DMS114 treated with DMSO at 0.1 percent for 48 hours (cell line): ENCODE results near the gene IRAK1.
"Not testable (repeated sequence)": the region's sequence is repeated elsewhere in the genome, so short reads cannot be mapped to it uniquely, and the experiment has no call there.

ENCODE experiments used
- DNase-seq: peaks from one replicate; lab custom pipeline; 2025; ENCODE audit not compliant: unreplicated experiment; lab: John Stamatoyannopoulos, UW

The IRAK1 gene

DNA sequence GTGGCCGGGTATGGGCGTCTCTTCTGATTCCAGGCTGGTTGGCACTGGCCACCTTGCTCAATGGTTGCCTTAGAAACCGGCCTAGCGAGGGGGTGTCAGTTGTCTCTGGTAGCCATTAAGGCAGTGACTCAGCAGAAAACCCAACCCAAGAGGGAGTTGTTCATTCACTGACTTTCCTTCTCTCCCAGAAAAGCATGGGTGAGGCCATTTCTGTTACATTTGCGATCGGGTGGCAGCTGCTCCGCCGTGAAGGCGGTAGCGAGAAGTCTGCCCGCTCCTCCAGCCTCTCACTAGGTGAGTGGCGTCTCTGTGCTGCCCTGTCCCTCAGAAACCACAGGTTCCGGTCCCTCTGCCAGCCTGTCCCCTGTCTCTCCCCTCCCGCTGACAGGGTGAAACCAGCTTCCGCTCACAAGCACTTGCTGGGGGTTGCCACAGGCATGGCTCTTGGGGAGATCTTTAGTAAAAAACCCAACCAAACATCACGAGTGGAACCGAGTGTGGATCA is 17.4 kb downstream of the IRAK1 start:
- DNase-seq = no peak

DNA sequence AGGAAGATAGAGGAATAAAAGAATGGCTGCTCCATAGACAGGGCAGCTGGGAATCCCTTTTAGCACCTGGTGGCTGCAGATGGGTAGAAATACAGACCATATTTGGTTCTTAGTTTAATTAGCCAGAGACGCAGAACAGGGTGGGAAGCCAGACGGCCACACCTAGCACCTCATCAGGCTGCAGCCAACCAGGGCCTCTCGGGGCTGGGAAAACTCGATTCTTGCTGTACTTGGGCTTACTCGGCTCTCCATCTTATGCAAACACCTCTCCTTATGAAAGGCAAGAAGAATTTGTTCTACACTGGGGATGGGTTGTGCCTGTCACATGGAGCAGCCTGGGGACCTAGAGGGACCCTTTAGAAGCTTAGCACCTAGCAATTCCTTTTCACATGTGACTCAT is 19.7 kb downstream of the IRAK1 start:
- DNase-seq = no peak

DNA sequence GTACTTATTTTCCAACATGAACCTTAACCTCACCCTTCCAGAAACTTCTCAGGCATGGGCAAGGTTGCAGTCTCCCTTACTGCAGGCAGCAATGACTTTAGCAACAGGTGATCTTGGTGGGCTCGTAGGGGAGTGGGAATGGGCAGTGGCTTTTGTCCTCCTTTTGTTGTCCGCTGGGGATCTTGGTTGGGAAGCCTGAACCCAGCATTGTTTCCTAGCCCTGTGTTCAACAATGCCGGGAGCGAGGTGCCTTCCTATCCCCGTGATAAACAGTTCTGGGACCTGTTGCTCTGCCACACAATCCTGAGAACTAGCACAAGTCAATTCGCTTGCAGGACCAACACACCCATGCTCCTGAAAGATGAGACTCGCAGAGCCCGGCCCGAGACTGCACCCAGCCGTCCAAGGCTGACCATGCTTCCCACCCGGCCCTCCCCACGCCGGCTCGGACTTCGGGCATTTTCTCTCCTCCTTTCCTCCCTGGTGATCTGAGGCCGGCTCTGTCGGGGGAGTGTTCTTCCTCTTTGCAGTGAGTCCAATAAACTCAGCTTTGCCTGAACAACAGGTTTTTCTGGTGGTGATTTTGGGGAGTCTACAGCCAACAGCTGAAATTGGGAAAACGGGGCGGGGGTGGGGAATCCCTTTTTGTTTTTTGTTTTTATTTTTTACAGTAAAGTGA is 20.2 kb downstream of the IRAK1 start:
- DNase-seq = no peak

DNA sequence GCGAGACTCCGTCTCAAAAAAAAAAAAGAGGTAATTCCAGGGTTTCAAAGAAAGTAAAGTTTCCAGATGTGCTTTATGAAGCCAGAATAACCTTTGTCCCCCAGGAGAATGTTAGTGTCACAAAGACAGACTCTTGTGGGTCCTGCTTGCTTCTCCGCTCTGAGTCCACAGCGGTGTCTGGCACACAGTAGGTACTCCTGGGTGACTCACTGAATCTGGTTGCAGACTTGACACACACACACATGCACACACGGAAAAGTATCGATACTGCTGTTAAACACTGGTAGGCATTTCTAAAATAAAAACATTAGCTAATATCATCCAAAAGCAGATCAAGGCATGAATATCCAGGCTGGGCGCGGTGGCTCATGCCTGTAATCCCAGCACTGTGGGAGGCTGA is 24.2 kb downstream of the IRAK1 start:
- DNase-seq = no peak

DNA sequence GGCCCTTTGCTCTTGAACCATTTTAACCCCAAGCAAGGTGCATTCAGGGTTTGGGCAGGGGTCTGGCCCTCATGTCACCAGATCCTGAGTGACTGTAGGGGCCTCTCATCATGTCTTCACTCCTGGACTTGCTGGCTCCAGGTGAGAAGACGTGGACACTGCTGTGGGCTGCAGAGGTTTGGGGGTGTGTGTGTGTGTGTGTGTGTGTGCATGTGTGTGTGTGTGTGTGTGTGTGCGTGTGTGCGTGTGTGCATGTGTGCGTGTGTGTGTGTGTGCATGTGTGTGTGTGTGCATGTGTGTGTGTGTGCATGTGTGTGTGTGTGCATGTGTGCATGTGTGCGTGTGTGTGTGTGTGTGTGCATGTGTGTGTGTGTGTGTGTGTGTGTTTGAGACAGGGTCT is 25.3 kb downstream of the IRAK1 start:
- DNase-seq = not testable (repeated sequence)

DNA sequence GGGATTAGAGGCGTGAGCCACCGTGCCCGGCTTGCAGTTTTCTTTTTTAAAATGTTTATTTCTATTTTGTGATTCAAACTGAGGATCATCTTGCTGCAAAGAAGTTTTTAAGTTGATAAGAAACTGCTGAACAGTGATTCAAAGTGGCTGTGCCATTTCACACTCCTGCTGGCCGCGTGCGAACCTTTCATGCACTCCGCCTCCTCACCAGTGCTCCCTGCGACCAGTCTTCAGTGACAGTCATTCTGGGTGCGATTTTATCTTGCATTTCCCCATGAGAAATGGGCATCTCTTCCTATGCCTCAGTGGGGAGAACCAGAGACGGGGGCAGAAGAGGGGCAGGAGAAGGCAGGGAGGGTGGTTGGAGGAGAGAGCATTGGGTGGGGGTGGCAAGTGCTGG is 25.7 kb downstream of the IRAK1 start:
- no peak for DNase-seq

DNA sequence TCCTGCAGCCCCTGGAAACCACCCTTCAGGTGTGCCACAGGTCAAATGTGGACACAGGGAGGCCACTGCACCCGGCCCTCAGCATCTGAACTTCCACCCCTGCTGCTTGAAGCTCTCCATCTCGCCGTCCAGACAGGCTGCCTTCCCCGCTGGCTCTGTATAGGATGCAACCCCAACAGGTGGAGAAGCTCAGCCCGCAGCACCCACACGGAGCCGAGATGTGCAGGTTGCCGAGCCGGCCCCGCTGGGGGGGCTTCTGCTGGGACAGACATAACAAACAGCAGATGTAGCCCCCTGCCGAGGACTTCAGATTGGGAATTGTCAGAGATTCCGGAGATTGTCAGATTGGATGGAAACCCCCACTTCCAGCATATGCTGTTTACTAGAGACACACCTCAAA is 26.6 kb downstream of the IRAK1 start:
- no peak for DNase-seq

DNA sequence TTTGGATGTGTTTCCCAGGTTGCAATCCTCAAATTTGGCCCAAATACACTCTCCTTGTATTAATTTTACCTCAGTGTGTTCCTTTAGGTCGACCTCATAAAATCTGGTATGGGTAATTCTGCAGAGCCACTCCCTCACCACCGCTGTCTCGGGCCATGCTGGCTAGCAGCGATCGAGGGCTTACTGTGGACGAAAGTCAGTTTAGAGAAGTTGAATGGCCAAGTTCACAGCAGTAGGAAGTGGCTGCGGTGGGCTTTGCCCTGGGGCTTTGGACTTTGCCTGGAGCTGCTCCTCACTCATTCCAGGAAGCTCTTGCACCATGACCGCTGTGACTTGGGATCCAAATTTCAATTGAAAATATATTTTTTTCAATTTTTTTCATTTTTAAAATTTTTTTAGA is 27.5 kb downstream of the IRAK1 start:
- DNase-seq = no peak

DNA sequence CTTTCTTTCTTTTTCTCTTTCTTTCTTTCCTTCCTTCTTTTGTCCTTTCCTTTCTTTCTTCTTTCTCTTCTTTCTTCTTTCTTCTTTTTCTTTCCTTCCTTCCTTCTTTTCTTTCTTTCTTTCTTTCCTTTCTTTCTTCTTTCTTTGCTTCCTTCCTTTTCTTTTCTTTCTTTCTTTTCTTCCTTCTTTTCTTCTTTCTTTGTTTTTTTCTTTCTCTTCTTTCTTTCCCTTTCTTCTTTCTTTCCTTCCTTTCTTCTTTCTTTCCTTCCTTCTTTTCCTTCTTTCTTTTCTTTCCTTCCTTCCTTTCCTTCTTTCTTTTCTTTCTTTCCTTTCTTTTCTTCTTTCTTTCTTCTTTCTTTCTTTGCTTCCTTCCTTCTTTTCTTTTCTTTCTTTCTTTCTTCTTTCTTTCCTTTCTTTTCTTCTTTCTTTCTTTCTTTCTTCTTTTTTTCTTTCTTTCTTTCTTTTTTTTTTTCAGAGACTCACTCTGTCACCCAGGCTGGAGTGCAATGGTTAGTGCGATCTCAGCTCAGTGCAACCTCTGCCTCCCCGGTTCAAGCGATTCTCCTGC is 28.6 kb downstream of the IRAK1 start:
- no peak for DNase-seq

DNA sequence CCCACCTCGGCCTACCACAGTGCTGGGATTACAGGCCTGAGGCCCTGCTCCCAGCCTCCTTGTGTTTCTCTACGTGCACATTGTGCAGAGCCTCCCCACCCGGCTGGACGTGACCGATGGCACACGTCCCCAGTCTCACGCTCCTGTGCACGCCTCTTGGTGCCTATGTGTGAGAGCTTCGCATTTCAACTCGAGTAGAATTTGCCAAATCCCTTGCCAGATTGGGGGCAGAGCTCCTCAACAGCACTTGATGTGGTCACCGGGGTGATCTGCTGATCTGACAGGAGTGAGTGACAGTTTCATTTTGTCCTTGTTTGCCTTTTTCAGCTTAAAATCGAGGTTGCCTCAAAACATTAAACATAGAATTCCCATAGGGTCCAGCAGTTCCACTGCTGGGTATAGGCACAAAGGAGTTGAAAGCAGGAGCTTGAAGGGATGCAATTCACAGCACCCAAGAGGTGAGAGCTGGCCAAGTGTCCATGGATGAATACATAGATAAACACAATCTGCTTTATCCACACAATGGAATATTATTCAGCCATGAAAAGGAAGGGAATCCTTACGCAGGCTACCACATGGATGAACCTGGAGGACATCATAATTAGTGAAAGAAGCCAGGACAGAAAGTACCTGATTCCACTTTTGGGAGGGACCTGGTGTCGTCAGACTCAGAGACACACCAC is 29.6 kb downstream of the IRAK1 start:
- DNase-seq = no peak

DNA sequence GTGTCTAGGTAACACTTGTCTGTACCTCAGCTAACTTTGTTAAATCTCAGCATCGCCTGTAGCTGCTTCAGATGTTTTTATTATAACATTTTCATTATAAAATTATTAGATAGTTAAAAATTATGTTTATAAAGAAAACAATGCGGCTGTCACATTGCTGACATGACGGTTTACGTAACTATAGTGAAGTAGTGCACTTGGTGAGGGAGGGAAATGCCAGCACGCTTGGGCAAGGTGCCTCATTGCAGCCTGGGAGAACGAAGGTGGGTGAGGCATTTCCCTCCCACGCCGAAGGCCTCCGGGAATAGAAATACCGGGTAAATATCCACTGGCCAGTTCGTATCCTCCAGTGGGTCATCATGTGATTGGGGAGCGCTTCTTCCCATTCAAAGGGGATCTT is 31.2 kb downstream of the IRAK1 start:
- DNase-seq = no peak

DNA sequence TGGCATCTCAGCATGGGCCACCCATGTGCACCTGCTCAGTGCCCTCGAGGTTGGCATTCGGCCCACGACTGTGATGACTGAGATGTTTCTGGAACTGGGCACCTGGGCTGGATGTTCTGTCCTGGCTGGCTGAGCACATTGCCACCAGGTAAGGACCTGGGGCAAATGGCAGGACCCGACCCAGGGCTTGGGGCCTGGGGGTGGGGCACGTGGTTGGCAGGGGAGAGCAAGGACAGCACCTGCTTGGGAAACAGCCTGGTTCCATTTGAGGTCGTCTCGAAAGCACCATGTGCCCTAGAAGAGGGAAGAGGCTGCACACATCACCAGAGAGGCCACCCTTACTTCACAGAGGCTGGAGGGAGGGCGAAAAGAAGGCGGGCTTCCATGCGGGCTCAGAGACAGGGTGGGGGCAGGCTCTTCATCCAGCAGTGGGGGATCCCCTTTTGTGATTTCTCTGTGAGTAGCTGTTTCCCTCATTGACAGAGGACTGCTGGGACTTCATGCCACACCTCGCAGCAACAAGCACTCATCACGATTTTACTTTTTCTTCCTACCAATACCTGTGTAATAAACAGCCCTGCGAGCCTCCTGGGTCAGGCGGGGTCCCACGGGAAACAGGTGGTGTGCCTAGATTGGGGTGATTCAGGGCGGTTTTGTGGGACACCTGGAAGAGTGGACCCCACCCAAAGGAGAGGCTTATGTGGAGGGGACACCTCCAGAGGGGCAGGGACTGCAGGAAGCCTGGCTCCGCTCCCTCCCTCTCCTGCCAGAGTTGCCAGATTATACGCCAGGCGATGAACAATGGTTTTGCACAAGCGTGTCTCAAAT is 35.1 kb downstream of the IRAK1 start:
- DNase-seq = no peak

DNA sequence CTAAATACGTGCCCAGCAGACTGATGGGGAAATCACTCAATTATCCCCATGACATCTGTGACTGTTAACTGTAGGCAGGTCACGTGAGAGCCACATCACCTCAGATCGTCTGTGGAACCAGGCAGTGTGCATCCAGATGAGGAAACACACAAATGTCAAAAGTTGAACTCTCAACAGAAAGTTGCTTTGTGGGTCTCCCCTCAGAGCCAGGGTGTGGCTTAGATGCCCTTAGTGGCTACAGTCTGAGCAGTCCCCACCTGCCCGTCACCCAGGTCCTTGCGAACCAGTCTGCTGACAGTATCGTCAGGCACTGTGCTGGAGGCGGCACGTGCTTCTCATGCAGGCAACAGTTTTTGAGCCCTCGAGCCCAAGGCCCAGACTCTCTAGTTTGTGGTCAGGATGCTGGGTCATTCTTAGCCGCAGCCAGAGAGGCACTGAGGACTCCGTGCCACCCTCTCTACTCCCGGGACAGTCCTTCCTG is 36.3 kb downstream of the IRAK1 start:
- no peak for DNase-seq

DNA sequence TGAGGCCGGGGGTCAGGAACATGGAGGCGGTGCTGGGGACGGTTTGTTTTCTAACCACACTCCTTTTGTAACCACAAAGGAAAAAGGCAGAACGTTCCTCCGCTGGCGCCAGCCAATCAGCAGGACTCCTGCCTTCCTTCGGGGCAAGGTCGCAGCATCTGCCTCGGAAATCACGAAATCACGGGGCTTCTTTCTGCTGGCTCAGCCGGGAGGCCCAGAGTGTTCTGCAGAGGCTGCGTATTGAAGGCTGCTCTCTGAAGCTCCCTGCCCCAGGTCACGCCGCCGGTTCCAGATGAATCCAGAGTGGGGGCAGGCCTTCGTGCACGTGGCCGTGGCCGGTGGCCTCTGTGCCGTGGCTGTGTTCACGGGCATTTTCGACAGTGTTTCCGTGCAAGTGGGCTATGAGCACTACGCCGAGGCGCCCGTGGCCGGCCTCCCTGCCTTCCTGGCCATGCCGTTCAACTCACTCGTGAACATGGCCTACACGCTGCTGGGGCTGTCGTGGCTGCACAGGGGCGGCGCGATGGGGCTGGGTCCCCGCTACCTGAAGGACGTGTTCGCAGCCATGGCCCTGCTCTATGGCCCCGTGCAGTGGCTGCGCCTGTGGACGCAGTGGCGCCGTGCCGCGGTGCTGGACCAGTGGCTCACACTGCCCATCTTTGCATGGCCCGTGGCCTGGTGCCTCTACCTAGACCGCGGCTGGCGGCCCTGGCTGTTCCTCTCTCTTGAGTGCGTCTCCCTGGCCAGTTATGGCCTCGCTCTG is 37.8 kb downstream of the IRAK1 start:
- no peak for DNase-seq

DNA sequence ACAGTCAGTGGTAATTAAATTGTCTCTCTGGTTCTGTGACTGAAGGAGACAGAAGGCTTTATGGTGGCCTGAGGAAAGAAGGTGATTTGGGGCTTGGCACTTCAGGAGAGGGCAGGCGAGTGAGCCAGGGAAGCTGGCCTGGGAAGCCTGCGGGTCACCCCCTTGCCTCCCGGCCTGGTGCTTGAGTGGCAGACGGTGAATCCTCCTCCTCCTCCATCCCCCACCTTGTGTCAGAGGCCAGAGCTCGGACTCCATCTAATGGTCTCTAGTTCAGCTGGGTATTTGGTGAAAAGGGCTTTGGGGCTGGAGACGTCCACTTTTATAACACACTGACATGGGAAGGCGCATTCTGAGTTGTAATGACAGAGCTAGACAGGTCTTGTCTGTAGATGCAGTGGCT is 38.5 kb downstream of the IRAK1 start:
- DNase-seq = no peak

DNA sequence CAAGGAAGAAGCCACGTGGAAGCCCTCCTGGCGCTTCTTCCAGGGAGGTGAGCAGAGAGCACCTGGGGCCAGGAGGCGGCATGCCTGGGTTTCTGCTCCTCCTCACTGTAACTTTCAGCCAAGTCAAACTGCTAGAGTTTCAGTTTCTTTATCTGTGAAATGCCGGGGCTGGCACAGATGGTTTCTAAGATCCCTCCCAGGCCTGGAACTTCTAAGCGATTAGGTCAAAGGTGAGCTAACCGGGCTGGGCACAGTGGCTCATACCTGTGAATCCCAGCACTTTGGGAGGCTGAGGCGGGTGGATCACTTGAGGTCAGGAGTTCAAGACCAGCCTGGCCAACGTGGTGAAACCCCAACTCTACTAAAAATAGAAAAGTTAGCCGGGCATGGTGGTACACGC is 39.3 kb downstream of the IRAK1 start:
- DNase-seq = not testable (repeated sequence)

DNA sequence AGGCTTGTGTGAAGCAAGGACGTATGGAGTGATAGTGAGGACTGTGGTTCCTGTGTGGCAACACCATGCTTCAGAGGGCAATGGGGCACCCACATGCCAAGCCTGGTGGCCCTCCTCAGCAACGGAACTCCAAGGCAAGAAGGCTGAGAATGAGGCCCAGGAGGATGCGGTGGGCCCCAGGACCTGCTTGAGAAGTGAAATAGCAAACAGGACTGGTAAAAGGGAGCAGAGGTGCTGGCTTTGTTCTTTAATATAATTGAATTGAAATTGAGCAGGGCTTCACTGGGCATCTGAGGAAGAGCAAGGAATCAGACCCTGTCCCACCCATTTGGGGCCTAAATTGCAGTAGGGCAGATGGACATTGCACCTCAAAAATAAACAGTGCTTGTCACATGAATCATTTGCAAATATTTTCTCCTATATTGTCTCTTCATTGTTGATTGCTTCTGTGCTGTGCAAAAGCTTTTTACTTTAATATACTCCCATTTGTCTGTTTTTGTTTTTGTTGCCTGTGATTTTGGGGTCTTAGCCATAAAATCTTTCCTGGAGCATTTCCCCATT is 44.9 kb downstream of the IRAK1 start:
- DNase-seq = no peak

DNA sequence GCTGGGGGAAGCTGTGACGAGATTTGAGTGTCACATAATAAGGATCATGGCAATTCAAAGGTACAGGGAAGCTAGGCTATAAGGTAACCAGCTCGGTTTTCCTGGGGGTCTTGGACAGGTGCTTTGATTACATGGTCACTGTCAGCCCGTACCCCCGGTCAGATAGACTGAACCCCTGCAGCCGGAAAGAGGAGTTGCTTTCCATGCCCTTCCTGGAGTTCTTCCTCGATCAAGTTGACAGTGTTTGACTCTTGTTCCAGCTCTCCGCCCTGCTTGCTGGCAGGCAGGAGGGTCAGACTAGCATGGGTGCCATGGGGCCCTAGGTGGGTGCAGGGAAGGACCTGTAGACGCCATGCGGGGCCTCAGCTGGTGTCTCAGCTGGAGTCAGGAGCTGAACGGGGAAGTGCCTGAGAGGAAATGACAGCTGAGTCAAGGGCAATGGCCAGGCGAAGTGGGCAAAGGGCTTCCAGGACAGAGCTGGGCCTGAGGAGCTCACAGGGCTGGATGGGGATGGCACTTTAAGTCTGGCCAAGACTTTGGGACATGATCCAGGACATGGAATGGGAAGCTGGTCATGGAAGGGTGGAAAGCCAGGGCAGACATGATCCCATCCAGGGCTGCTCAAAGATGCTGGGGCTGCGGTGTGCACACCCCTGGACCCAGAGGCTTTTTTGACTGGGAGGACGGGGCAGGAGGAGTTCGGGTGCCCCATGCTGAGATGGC is 45.5 kb downstream of the IRAK1 start:
- DNase-seq = no peak

DNA sequence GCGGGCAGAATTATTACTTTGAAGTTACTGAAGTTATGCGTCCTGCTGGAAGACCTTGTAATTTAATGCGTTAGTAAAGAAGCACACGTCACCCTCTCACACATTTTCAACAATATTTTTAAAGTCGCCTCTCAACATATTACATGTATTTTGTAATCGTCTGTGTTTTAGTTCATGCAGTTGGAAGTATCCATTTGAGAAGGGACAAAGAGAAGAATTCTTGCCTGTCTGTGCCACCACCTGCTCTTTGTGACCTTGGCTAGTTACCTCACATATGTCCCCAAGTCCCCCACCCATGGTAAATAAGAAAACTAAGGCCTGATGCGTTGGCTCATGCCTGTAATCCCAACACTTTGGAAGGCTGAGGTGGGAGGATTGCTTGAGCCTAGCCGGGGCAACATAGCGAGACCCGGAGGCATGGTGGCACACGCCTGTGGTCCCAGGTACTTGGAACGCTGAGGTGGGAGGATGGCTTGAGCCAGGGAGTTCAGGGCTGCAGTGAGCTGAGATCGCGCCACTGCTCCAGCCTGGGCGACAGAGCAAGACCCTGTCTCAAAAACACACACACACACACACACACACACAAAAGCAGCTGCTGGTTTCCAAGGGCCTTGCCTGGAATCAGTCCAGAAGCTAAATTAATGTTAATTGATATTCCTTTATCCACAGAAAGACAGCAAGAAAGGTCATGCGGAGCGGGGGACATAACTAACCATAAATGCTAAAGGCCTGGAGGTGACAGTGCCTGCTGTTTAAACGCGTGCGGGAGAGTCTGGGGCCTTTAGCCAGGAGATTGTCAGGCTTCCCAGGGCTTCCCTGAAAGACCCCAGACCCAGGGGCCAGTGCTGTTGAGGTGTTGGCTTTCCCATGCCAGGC is 46.3 kb downstream of the IRAK1 start:
- no peak for DNase-seq
